ENCODE measurements around the gene GNAI3. TPM values are rescaled to one million over a fixed set of nuclear protein-coding genes. Genes with fewer than 3 reads are reported as not detected.

GNAI3 gene
- total and polyA plus RNA-seq, 2 donors (not counting 3 experiments of a cell fraction or from before 2014, with no cell fraction given): 5.0 to 14.0 TPM

- Histone ChIP-seq H3K79me2 (ENCODE audit: control insufficient read depth, insufficient read depth, low read length) (no peaks in the 10 kb centered on the region), H4K20me1 (replicated peaks; ENCODE audit: control insufficient read depth, extremely low read depth, insufficient read depth, low read length) (no peaks in the 10 kb centered on the region), H3K4me2 (ENCODE audit: insufficient read depth, low read length) (no peak overlapping the region), H3K4me3 (replicated peaks in 1 of 3; ENCODE audit: insufficient read depth in 1 of 3, low read depth in 1 of 3, low read length in 3 of 3) (no peak overlapping the region), H3K36me3 (ENCODE audit: control insufficient read depth in 2 of 2, extremely low read depth in 1 of 2, insufficient read depth in 2 of 2, low read length in 2 of 2) (no peaks in the 10 kb centered on the region), H3K4me1 (ENCODE audit: control insufficient read depth, extremely low read depth, insufficient read depth, low read length) (peaks cover 31% of the 10 kb centered on the region), H3K27ac (ENCODE audit: insufficient read depth, low read depth, low read length) (no peak overlapping the region), H3K9me3 (replicated peaks; ENCODE audit: control insufficient read depth, insufficient read depth, low read length) (no peaks in the 10 kb centered on the region), H3K9me1 (replicated peaks; ENCODE audit: control insufficient read depth, extremely low read depth, insufficient read depth, low read length) (no peaks in the 10 kb centered on the region), H3K27me3 (ENCODE audit: control insufficient read depth in 2 of 2, insufficient read depth in 2 of 2, low read length in 2 of 2) (no peaks in the 10 kb centered on the region), H3K9ac (replicated peaks; ENCODE audit: extremely low read depth, insufficient read depth, low read length) (no peak overlapping the region), H2AFZ (ENCODE audit: low read depth, low read length) (no peak overlapping the region)
- no peak for DNase-seq (ENCODE audit: low read depth, low spot score)
- FAIRE-seq: no peak
- CTCF ChIA-PET: interaction anchor here (1.1 to 2.0 kb wide), 6 partner anchors 9 to 65 kb away, joined by 3 to 14 read pairs (median 4); no protein-coding TSS in a partner anchor
- POLR2A ChIA-PET: interaction anchor here (0.7 kb wide), 1 partner anchor 21 kb away, joined by 3 read pairs; no protein-coding TSS in a partner anchor
- no peak for TF ChIP-seq MAX (IDR thresholded peaks at IDR 0.05; ENCODE audit: insufficient read depth, insufficient read length)
- TF ChIP-seq JUN (IDR thresholded peaks at IDR 0.05; ENCODE audit: borderline replicate concordance, insufficient read depth, insufficient read length, low read depth): no peak
- no peak for TF ChIP-seq POLR2AphosphoS5 (IDR thresholded peaks at IDR 0.05; ENCODE audit: insufficient read depth, low read depth, low read length)
- TF ChIP-seq FOS (IDR thresholded peaks at IDR 0.05; ENCODE audit: borderline replicate concordance, insufficient read depth, low read length): no peak
- TF ChIP-seq POLR2A (IDR thresholded peaks at IDR 0.05; ENCODE audit: low read depth, low read length): no peak
- TF ChIP-seq CTCF (IDR thresholded peaks at IDR 0.05; ENCODE audit: extremely low read depth in 1 of 2, insufficient read depth in 1 of 2, low read depth in 1 of 2, low read length in 2 of 2): no peak
- no peak for TF ChIP-seq MYC (IDR thresholded peaks at IDR 0.05; ENCODE audit: low read depth, low read length)
- TF ChIP-seq GATA2 (IDR thresholded peaks at IDR 0.05; ENCODE audit: insufficient read depth, insufficient read length, low read depth, low read length): no peak
- no peak for TF ChIP-seq EZH2 (IDR thresholded peaks at IDR 0.05; ENCODE audit: borderline replicate concordance, low read depth, low read length, severe bottlenecking)
- intact Hi-C loops (cut with micrococcal nuclease): loop anchor here (10.0 kb wide), 1 partner anchor 127 kb away; the partner anchor contains the start of gene ATXN7L2
- dilution Hi-C loops (cut with MboI; ENCODE audit: extremely low pct_ligation_motif_present, low sequenced_read_pairs): no loop called here
- BruUV-seq (replicated peaks): no TSS peak
Measured at GRCh38 chr1:109611308-109611990, 63.0 kb downstream of the GNAI3 start.

Measured in endothelial cell of umbilical vein (primary cell).